WTC11 (cell line): ENCODE data around the gene ESCO1.

ENCODE experiments used
- JUN ChIP-seq: sonication (generic); formaldehyde crosslinking; IDR thresholded peaks from 2 replicates; pipeline ENCODE4 v1.8.0; 2023; ENCODE audit warnings: mild to moderate bottlenecking, missing genetic modification reagents
- ZNF263 ChIP-seq: sonication (generic); formaldehyde crosslinking; IDR thresholded peaks from 2 replicates; pipeline ENCODE4 v1.8.1; 2022; ENCODE audit warnings: low read depth, mild to moderate bottlenecking, moderate library complexity, missing genetic modification reagents
- TF ChIP-seq, protein P1 (sequence below): sonication (generic); formaldehyde crosslinking; IDR thresholded peaks from 2 replicates; pipeline ENCODE4 v1.8.0; 2022; ENCODE audit warnings: mild to moderate bottlenecking, missing genetic modification reagents
- TF ChIP-seq, protein P2 (sequence below): sonication (generic); formaldehyde crosslinking; IDR thresholded peaks from 2 replicates; pipeline ENCODE4 v1.8.1; 2023; ENCODE audit warnings: mild to moderate bottlenecking, missing genetic modification reagents, moderate library complexity
- TF ChIP-seq, protein P3 (sequence below): sonication (generic); formaldehyde crosslinking; IDR thresholded peaks from 2 replicates; pipeline ENCODE4 v1.8.1; 2023; ENCODE audit warnings: mild to moderate bottlenecking, missing genetic modification reagents
- TF ChIP-seq, protein P4 (sequence below): sonication (generic); formaldehyde crosslinking; IDR thresholded peaks from 2 replicates; pipeline ENCODE4 v1.8.0; 2022; ENCODE audit warnings: mild to moderate bottlenecking, missing genetic modification reagents
- TF ChIP-seq, protein P5 (sequence below): sonication (generic); formaldehyde crosslinking; IDR thresholded peaks from 2 replicates; pipeline ENCODE4 v1.8.1; 2023; ENCODE audit warnings: mild to moderate bottlenecking, missing genetic modification reagents
- TF ChIP-seq, protein P6 (sequence below): sonication (generic); formaldehyde crosslinking; IDR thresholded peaks from 2 replicates; pipeline ENCODE4 v1.8.1; 2022; ENCODE audit warnings: mild to moderate bottlenecking, moderate library complexity, missing genetic modification reagents
- TF ChIP-seq, protein P7 (sequence below): fragments of 200-600 bp; IDR thresholded peaks from 2 replicates; pipeline ENCODE4 v1.8.0; 2022; ENCODE audit warnings: antibody characterized with exemption
- TF ChIP-seq, protein P8 (sequence below): fragments of 250-450 bp; sonication (Bioruptor Pico); IDR thresholded peaks from 2 replicates; pipeline ENCODE4 v1.8.0; 2021; ENCODE audit warnings: mild to moderate bottlenecking

DNA sequence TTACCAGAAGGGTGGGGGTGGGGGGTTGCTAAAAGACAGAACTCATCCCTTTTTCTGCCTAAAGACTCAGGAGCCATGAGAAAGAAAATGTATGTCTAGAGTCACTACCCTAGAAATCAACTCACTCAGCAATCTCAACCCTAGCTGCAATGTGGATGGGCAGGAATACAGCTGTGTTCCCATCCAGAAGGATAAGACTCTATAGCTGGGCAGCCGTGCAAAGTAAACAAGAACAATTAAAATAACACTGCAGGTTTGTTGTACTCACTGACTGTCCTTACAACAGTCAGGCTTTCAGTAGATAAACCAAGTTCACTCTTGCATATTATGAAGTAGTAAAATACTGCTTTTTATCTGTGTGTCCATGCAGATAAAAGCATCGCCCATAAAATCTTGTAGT, 74.0 kb downstream of the ESCO1 start:
- TF ChIP-seq, protein P1, sequence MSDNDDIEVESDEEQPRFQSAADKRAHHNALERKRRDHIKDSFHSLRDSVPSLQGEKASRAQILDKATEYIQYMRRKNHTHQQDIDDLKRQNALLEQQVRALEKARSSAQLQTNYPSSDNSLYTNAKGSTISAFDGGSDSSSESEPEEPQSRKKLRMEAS (CRISPR knock-in tag): no peak
- TF ChIP-seq, protein P2, sequence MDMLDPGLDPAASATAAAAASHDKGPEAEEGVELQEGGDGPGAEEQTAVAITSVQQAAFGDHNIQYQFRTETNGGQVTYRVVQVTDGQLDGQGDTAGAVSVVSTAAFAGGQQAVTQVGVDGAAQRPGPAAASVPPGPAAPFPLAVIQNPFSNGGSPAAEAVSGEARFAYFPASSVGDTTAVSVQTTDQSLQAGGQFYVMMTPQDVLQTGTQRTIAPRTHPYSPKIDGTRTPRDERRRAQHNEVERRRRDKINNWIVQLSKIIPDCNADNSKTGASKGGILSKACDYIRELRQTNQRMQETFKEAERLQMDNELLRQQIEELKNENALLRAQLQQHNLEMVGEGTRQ (CRISPR knock-in tag): no peak
- TF ChIP-seq ZNF263 (CRISPR knock-in tag) (no peak), JUN (no peak)
- TF ChIP-seq, protein P3, sequence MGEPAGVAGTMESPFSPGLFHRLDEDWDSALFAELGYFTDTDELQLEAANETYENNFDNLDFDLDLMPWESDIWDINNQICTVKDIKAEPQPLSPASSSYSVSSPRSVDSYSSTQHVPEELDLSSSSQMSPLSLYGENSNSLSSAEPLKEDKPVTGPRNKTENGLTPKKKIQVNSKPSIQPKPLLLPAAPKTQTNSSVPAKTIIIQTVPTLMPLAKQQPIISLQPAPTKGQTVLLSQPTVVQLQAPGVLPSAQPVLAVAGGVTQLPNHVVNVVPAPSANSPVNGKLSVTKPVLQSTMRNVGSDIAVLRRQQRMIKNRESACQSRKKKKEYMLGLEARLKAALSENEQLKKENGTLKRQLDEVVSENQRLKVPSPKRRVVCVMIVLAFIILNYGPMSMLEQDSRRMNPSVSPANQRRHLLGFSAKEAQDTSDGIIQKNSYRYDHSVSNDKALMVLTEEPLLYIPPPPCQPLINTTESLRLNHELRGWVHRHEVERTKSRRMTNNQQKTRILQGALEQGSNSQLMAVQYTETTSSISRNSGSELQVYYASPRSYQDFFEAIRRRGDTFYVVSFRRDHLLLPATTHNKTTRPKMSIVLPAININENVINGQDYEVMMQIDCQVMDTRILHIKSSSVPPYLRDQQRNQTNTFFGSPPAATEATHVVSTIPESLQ (CRISPR knock-in tag): no peak
- TF ChIP-seq, protein P4, sequence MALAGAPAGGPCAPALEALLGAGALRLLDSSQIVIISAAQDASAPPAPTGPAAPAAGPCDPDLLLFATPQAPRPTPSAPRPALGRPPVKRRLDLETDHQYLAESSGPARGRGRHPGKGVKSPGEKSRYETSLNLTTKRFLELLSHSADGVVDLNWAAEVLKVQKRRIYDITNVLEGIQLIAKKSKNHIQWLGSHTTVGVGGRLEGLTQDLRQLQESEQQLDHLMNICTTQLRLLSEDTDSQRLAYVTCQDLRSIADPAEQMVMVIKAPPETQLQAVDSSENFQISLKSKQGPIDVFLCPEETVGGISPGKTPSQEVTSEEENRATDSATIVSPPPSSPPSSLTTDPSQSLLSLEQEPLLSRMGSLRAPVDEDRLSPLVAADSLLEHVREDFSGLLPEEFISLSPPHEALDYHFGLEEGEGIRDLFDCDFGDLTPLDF: no peak
- TF ChIP-seq, protein P5, sequence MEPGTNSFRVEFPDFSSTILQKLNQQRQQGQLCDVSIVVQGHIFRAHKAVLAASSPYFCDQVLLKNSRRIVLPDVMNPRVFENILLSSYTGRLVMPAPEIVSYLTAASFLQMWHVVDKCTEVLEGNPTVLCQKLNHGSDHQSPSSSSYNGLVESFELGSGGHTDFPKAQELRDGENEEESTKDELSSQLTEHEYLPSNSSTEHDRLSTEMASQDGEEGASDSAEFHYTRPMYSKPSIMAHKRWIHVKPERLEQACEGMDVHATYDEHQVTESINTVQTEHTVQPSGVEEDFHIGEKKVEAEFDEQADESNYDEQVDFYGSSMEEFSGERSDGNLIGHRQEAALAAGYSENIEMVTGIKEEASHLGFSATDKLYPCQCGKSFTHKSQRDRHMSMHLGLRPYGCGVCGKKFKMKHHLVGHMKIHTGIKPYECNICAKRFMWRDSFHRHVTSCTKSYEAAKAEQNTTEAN (CRISPR knock-in tag): no peak
- TF ChIP-seq, protein P6, sequence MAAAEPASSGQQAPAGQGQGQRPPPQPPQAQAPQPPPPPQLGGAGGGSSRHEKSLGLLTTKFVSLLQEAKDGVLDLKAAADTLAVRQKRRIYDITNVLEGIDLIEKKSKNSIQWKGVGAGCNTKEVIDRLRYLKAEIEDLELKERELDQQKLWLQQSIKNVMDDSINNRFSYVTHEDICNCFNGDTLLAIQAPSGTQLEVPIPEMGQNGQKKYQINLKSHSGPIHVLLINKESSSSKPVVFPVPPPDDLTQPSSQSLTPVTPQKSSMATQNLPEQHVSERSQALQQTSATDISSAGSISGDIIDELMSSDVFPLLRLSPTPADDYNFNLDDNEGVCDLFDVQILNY (CRISPR knock-in tag): no peak
- TF ChIP-seq, protein P7, sequence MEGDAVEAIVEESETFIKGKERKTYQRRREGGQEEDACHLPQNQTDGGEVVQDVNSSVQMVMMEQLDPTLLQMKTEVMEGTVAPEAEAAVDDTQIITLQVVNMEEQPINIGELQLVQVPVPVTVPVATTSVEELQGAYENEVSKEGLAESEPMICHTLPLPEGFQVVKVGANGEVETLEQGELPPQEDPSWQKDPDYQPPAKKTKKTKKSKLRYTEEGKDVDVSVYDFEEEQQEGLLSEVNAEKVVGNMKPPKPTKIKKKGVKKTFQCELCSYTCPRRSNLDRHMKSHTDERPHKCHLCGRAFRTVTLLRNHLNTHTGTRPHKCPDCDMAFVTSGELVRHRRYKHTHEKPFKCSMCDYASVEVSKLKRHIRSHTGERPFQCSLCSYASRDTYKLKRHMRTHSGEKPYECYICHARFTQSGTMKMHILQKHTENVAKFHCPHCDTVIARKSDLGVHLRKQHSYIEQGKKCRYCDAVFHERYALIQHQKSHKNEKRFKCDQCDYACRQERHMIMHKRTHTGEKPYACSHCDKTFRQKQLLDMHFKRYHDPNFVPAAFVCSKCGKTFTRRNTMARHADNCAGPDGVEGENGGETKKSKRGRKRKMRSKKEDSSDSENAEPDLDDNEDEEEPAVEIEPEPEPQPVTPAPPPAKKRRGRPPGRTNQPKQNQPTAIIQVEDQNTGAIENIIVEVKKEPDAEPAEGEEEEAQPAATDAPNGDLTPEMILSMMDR: no peak
- TF ChIP-seq, protein P8, sequence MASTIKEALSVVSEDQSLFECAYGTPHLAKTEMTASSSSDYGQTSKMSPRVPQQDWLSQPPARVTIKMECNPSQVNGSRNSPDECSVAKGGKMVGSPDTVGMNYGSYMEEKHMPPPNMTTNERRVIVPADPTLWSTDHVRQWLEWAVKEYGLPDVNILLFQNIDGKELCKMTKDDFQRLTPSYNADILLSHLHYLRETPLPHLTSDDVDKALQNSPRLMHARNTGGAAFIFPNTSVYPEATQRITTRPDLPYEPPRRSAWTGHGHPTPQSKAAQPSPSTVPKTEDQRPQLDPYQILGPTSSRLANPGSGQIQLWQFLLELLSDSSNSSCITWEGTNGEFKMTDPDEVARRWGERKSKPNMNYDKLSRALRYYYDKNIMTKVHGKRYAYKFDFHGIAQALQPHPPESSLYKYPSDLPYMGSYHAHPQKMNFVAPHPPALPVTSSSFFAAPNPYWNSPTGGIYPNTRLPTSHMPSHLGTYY (CRISPR knock-in tag): no peak
